ENCODE results near the gene DAB2IP.

DNA sequence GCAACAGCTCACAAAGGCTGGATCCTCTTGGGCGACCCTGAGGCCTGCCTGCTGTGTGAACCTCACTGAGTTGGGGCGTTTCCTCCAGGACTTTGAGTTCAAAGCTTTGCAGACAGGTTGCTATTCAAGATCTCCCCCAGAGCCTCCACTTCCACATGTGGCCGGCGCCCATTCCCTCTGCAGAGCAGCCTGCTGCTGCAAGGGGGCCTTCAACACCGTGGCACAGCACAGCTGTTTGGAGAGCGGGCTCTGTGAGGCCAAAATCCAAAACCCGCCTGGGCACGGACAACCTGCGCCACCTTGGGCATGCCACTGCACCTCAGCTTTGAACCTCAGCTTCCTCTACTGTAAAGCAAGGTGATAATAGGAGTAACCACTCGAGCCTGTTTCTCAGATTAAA is 160.3 kb downstream of the DAB2IP start:
- TF ChIP-seq CTCF (IDR thresholded peaks at IDR 0.05; ENCODE audit: insufficient read depth, low read length, poor library complexity, severe bottlenecking) (no peak), EZH2phosphoT487 (conservative IDR thresholded peaks at IDR 0.05; ENCODE audit: low read length) (no peak)
